WTC11 (cell line): ENCODE data around the gene KAZN.

ENCODE experiments used
- CTCF ChIP-seq: fragments of 200-600 bp; IDR thresholded peaks from 2 replicates; pipeline ENCODE4 v1.8.0; 2022; ENCODE audit warnings: antibody characterized with exemption
- E2F1 ChIP-seq: sonication (generic); formaldehyde crosslinking; IDR thresholded peaks from 2 replicates; pipeline ENCODE4 v1.8.0; 2022; ENCODE audit warnings: mild to moderate bottlenecking, missing genetic modification reagents
- ESRRA ChIP-seq: sonication (generic); formaldehyde crosslinking; IDR thresholded peaks from 2 replicates; pipeline ENCODE4 v1.8.1; 2022; ENCODE audit warnings: mild to moderate bottlenecking, missing genetic modification reagents, borderline replicate concordance
- GRHL2 ChIP-seq: fragments of 250-450 bp; sonication (Bioruptor Pico); IDR thresholded peaks from 2 replicates; pipeline ENCODE4 v1.8.0; 2022; ENCODE audit warnings: mild to moderate bottlenecking, moderate library complexity; ENCODE audit not compliant: insufficient replicate concordance, severe bottlenecking
- HMGXB4 ChIP-seq: sonication (generic); formaldehyde crosslinking; IDR thresholded peaks from 2 replicates; pipeline ENCODE4 v1.8.1; 2023; ENCODE audit warnings: mild to moderate bottlenecking, moderate library complexity, missing genetic modification reagents
- JUN ChIP-seq: sonication (generic); formaldehyde crosslinking; IDR thresholded peaks from 2 replicates; pipeline ENCODE4 v1.8.0; 2023; ENCODE audit warnings: mild to moderate bottlenecking, missing genetic modification reagents
- ZNF121 ChIP-seq: sonication (generic); formaldehyde crosslinking; IDR thresholded peaks from 2 replicates; pipeline ENCODE4 v1.8.0; 2023; ENCODE audit warnings: missing genetic modification reagents
- ZNF416 ChIP-seq: fragments of 250-450 bp; sonication (Bioruptor Pico); IDR thresholded peaks from 2 replicates; pipeline ENCODE4 v1.9.0; 2021; ENCODE audit warnings: mild to moderate bottlenecking, inconsistent platforms
- TF ChIP-seq, protein P1 (sequence below): sonication (generic); formaldehyde crosslinking; IDR thresholded peaks from 2 replicates; pipeline ENCODE4 v1.8.0; 2022; ENCODE audit warnings: missing genetic modification reagents
- TF ChIP-seq, protein P2 (sequence below): fragments of 250-450 bp; sonication (Bioruptor Pico); IDR thresholded peaks from 2 replicates; pipeline ENCODE4 v1.9.0; 2021; ENCODE audit warnings: moderate library complexity, mild to moderate bottlenecking, inconsistent platforms, borderline replicate concordance

- no peak for TF ChIP-seq HMGXB4 (CRISPR knock-in tag)
- TF ChIP-seq CTCF: no peak
- TF ChIP-seq ZNF121 (CRISPR knock-in tag): no peak
- TF ChIP-seq ZNF416 (CRISPR knock-in tag): no peak
- TF ChIP-seq ESRRA: no peak
- TF ChIP-seq E2F1: no peak
- TF ChIP-seq JUN (CRISPR knock-in tag): no peak
- TF ChIP-seq GRHL2 (CRISPR knock-in tag): no peak
- TF ChIP-seq, protein P1, sequence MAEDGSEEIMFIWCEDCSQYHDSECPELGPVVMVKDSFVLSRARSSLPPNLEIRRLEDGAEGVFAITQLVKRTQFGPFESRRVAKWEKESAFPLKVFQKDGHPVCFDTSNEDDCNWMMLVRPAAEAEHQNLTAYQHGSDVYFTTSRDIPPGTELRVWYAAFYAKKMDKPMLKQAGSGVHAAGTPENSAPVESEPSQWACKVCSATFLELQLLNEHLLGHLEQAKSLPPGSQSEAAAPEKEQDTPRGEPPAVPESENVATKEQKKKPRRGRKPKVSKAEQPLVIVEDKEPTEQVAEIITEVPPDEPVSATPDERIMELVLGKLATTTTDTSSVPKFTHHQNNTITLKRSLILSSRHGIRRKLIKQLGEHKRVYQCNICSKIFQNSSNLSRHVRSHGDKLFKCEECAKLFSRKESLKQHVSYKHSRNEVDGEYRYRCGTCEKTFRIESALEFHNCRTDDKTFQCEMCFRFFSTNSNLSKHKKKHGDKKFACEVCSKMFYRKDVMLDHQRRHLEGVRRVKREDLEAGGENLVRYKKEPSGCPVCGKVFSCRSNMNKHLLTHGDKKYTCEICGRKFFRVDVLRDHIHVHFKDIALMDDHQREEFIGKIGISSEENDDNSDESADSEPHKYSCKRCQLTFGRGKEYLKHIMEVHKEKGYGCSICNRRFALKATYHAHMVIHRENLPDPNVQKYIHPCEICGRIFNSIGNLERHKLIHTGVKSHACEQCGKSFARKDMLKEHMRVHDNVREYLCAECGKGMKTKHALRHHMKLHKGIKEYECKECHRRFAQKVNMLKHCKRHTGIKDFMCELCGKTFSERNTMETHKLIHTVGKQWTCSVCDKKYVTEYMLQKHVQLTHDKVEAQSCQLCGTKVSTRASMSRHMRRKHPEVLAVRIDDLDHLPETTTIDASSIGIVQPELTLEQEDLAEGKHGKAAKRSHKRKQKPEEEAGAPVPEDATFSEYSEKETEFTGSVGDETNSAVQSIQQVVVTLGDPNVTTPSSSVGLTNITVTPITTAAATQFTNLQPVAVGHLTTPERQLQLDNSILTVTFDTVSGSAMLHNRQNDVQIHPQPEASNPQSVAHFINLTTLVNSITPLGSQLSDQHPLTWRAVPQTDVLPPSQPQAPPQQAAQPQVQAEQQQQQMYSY (CRISPR knock-in tag): no peak
- TF ChIP-seq, protein P2, sequence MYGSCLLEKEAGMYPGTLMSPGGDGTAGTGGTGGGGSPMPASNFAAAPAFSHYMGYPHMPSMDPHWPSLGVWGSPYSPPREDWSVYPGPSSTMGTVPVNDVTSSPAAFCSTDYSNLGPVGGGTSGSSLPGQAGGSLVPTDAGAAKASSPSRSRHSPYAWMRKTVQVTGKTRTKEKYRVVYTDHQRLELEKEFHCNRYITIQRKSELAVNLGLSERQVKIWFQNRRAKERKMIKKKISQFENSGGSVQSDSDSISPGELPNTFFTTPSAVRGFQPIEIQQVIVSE (CRISPR knock-in tag): no peak
Observed at GRCh38 chr1:14872762-14873161, 274.3 kb downstream of the KAZN start.
